ENCODE results near the gene SLC9A9. TPM values are rescaled to one million over a fixed set of nuclear protein-coding genes. Genes with fewer than 3 reads are reported as not detected.
A peak's percentile ranks its signal among the peaks of the same experiment; 100 is the strongest.
"Not testable (repeated sequence)": the region's sequence is repeated elsewhere in the genome, so short reads cannot be mapped to it uniquely, and the experiment has no call there.

The SLC9A9 gene
- total RNA-seq, 1 donor from 2014 or later, result 9.3 TPM

DNA sequence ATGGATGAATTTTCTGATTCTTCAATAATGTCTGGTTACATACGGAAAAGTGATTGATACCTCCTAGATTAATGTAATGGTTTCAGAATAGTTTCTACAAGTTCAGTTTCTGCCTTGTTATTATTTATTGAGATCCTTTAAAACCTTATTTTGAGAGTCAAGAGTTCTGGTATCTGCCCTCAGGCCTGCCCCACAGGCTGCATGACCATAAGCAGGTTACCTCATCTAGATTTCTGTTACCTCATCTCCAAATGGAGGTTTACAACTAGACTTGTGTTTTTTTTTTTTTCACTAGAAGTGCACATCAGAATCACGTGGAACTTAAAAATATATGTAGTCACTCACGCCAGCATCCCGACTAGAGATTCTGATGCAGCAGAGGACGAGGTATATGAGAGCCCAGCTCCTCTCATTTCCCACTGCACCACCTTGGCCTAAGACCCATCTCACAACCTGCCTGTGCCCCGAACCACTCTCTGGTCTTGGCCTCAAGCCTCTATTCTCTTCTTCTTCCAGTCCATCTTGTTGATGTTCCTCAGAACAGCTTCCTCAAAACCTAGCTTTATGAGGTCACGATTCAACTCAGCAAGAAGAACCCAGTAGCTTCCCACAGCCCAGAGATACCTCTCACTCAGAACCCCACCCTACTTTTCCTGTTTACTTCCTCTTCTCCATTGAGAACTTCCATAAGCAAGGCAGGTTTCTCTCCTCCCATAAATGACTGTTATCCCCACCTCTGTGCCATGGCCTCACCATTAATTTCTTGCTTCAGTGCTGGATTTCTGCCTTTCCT, 375.3 kb downstream of the SLC9A9 start:
- DNase-seq (ENCODE audit: missing footprints) (no peak), ATAC-seq (peak; percentile 20)
- intact Hi-C loops (cut with DNase I), result no loop called here

DNA sequence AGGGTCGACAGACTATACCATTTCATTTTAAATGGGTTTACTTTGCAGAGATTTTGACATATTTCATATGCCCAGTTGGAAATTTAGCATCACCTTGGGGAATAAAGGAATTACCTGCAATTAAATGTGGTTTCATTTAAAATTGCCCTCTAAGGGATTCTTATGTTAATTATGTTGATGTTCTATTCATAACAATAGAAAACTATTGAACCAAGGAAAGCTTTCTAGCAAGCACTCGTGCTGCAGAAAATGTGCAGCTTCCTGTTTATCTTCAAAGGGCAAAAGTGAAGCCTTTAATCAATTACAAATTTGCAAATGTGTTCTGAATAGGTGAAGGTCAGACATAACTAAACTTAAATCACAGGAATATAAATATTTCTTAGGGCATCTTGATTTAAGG, 376.6 kb downstream of the SLC9A9 start:
- DNase-seq (ENCODE audit: missing footprints) (no peak), ATAC-seq (no peak)
- intact Hi-C loops (cut with DNase I), result no loop called here

DNA sequence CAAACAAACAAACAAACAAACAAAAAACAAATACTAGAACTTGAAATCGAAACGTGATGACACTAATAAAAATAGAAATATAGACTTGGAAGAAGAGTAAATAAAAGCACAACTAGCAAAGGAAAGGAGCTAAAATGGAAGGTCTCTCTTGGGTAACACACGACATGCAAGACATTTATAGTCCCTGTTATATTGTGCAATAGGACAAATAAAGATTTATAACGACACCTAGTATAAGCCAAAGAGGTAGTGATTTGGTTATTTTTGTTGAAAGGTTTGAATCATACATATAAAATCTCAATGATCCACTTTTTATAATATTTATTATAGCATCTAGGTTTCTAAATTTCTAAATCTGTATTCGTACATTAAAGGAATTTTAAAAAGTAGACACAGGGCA, 379.1 kb downstream of the SLC9A9 start:
- no peak for DNase-seq (ENCODE audit: missing footprints)
- no peak for ATAC-seq
- intact Hi-C loops (cut with DNase I), result no loop called here

DNA sequence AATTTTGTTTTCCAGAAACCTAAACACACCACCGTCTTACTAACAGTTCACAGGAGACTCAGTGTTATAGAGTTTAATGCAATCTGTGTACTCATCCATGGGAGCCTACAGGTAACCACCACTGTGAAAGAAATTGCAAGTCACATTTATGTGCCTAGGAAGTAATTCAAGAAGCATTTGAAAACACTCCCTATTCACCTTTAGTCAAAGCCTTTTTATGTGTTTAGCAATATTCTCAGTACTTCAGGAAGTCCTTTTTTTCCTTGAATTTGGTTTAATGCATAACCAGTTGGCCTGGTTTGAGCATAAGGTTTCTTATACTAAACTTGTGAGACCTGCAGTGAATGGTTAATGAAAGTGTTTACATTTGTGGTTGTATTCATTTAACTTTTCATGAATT, 382.6 kb downstream of the SLC9A9 start:
- intact Hi-C loops (cut with DNase I), result no loop called here
- no peak for DNase-seq (ENCODE audit: missing footprints)
- ATAC-seq, result no peak

DNA sequence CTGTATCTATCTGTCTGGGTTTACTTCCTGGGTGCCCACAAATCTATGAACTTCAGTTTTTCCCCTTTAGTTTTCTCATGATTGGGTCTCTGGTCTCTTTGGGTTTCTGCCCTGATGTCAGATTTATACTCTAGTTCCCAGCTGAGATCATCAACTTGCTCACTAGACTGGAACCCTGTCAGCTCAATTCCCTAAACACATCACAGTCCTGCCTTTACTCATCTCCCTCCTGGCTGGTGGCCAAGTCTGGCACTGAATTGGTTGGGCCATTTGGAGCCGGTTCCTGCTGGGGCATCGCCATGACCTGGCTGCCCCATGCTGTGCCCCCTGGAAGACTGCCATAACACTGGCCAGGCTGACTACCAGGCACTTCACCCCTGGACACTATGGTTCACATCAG, 383.4 kb downstream of the SLC9A9 start:
- no peak for DNase-seq (ENCODE audit: missing footprints)
- no peak for ATAC-seq
- intact Hi-C loops (cut with DNase I), result no loop called here

DNA sequence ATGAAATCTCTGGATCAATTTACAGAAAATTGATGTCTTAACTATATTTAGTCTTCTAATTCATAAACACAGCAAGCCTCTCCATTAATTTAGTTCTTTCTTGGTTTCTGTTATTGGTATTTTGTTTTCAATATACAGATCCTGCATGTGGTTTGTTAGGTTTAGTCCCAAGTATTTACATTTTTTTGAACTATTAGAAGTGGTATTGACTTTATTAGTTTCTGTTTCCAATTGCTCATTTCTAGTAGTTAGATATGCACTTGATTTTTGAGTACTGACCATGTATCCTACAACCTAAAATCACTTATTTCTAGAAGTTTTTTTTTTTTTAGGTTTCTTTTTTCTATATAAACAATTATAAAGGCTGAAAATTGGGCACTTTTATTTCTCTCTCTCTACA, 392.8 kb downstream of the SLC9A9 start:
- intact Hi-C loops (cut with DNase I), result no loop called here
- DNase-seq (ENCODE audit: missing footprints) (no peak), ATAC-seq (no peak)

DNA sequence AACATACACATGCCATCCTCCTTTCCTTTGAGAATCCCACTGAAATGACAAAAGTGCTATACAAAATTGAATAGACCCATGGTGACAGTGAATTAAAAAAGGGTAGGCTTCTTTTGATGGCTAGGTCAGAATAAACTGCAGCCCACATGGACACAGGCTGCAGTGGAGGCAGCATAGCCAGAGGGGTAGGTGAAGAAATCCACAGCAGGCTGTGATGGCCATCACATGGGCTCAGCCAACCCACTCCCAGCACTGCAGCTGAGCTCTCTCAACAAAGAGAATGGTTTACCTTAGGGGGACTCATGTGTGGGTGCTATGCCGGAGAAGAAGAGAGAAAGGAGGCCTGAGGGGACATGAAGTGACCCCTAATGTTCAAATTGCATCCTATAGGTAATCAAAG, 397.6 kb downstream of the SLC9A9 start:
- no peak for DNase-seq (ENCODE audit: missing footprints)
- ATAC-seq, result no peak
- intact Hi-C loops (cut with DNase I), result no loop called here

DNA sequence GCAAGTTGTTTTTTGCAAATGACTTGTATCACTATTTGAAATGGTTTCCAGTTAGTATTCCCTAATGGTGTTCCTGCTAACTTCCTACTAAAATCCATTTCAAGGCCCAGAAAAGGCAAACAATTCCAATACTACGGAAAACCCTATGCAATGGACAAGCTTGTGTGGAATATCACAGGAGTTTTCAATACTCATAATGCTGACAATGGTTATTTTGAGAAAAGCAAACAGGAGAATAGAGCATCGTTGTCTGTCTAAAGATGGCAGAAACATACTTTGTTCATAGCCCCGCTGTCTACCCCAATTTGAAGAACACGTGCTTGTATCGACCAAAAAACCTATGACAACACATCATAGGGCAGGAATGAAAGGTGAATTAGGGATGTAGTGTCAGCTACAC, 400.8 kb downstream of the SLC9A9 start:
- intact Hi-C loops (cut with DNase I), result no loop called here
- DNase-seq (ENCODE audit: missing footprints) (no peak), ATAC-seq (no peak)

DNA sequence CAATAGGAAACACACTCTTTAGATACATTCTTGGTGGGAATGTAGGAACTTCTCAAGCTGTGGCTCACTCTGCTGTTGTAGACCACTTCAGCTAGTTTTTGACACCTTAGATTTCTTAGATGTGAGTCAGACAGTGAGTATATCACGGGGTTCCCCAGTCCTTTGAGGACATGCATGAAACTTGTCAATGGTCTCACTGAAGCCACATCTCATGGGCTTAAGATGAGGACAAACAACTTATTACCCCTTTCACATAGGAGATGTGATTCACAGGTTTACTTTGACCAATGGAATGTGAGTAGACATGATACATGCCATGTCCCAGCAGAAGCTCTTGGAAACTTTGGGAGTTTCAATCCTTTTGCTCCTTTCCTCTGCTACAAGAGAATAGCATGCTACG, 403.1 kb downstream of the SLC9A9 start:
- intact Hi-C loops (cut with DNase I), result no loop called here
- DNase-seq (ENCODE audit: missing footprints) (no peak), ATAC-seq (no peak)

DNA sequence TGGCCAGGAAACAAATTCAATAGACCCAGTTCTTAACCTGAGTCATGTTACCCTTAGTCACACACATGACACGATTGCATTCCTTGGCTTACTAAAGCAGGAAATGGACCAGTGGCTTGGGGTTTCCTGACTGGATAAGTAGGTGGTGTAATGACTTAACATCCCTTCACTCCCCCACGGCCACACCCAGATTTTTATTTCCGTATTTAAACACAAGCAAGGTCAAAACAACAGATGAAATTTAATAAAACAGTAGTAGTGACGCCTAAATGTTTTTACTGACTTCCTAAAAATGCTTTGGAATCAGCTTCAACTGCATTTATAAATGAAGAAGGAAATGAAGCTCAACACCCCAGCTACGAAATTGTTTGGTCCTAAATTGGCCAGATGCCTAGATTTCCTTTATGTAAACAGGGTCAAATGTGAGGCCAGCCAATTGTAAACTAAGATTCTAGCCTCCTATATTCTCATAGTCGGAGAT, 404.4 kb downstream of the SLC9A9 start:
- peak; percentile 72 for ATAC-seq
- DNase-seq (ENCODE audit: missing footprints), result no peak
- intact Hi-C loops (cut with DNase I), result no loop called here

DNA sequence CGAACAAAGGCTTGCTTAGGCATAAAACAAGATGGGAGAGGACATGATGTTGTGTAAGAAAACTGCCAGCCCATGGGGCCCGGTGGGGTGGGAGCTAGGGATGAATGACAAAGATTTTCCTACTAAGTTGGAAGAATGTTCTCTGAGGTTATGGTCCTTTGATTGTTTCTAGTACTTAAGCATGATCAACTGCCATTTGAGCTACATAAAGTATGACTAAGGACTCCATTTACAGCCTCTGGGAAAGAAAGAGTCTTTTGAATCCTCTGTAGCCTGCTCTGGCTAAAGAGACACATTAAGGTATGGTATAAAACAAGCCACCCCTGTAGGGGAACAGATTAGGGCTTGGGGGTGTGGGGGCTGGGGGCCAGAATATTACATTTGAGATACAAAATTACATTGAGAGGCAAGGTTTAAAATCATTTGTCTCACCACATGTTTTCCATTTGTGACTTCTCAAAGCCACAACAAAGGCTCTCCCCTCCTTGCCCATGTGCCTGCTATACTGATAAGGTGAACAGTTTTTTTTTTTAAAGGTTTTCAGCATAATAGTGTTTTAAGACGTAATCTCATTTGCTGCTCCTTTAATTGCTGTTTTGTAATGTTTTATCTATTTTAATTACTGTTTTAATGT, 405.3 kb downstream of the SLC9A9 start:
- DNase-seq (ENCODE audit: missing footprints), result no peak
- intact Hi-C loops (cut with DNase I), result no loop called here
- no peak for ATAC-seq

DNA sequence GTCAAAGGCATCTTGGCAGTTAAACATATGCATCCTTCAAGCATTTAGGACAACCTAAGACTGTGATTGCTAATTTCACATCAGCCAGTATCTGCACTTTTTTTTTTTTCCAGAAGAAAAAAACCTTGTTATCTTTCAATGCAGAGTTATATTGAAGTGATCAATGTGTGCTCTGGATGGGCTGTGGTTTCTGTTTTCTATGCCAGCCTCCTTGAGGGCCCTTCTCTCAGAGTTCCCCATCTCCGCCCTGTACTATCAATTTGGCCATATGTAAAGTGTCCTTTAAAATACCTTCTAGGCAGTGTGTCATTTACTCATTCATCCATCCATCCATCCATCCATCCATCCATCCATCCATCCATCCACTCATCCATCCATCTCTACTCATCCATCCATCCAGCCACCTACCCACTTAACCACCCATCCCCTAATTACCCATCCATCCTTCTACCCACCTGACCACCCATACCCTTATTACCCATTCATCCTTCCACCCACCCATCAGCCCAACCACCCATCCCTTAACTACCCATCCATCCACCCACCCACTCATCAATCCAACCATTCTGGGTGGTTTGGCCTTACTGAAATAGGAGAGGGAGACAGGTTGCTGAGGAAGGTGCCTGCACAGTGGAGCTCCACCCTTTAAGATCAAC, 406.6 kb downstream of the SLC9A9 start:
- intact Hi-C loops (cut with DNase I), result no loop called here
- no peak for DNase-seq (ENCODE audit: missing footprints)
- no peak for ATAC-seq

DNA sequence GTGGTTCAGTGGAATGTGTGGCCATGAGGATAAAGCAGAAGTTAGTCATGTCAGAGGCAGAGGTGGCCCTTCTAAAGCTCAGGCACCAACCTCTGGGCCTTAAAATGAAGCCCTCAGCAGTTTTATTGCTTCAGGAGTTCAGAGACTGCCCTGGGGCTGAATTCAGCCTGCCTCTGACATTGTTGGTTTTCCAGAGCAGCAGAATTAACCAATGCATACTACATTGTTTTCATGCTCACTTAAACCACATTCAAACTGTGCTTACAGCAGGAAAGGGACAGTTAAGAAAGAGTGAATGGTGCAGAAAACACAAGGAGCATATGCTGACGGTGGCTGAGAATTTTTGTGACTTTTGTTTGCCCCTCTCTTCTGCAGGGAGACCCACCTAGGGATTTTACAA, 408.5 kb downstream of the SLC9A9 start:
- intact Hi-C loops (cut with DNase I), result no loop called here
- ATAC-seq (no peak), DNase-seq (ENCODE audit: missing footprints) (no peak)

DNA sequence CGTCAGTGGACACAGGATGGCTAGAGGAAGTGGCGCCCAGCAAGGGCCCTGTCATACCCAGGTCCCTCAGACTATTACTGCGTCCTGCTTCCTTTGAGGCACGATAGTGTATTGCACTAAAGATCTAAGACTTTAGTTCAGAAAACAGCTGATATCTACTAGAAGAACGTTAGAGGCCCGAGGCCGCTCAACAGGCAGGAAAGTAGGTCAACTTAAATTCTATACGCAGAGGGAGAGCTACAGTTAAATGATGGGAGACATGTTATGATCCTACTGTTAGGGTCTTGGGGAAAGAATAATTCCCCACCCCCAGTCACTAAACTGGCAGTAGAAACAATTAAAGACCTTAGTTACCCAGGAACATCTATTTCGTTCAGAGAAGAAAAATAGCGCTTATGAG, 410.9 kb downstream of the SLC9A9 start:
- ATAC-seq (no peak), DNase-seq (ENCODE audit: missing footprints) (no peak)
- intact Hi-C loops (cut with DNase I), result no loop called here

DNA sequence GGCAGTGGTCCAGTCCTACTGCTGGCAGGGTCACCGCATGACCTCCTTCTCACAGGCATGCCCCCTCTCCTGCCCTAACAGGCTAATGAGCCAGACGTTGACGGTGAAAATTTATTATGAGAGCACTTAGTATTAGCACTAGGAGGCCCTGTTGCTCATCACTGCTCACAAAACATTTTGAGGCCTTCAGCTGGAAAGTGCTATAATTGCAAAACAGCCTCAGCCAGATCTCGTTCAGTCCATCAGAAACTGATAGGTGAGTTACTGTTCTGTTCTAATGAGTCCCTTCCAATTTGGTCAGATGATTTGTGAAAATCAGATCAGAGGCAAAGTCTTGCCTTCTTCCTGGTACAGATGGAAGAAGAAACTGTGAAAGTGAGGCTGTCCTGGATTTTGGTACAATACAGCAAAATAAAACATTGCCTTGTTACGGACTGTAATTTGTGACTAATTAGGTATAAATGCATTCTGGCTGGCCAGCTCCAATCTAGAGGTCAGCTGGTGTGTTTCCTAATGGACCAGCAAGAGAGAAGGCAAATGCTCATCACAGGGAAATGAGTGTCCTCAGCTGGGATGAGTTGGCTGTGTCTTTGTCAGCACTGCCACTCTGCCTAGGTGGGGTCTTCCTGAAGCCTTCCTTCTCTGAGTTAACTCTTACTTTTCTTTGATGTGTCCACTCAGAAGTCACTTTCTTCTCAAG, 411.9 kb downstream of the SLC9A9 start:
- no peak for ATAC-seq
- intact Hi-C loops (cut with DNase I), result no loop called here
- no peak for DNase-seq (ENCODE audit: missing footprints)

DNA sequence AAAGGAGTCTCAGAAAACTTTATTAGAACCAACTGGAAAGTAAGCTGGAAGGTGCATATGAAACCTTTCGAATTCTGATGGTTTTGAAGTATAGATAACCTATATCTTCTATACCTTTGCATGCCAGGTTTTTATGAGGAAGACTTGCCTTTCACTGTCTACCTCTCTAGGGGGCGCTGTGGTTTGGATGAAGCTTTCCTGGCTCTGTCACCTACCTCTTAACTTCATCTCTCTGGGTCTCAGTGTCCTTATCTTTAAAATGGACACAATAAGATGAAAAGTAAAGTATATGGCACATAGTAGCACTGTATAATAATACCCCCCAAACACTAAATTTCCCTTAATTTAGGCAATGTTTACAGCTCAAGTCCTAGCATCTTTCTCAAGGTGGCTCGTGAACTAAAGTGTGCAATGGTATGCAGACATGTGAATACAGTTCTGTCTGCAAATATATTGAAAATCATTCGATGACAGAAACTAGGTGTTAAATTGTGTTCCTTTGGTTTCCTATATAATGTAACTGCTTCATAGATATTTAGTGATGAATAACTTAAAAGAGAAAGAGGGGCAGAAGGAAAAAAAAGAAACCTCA, 414.4 kb downstream of the SLC9A9 start:
- ATAC-seq (no peak), DNase-seq (ENCODE audit: missing footprints) (no peak)
- intact Hi-C loops (cut with DNase I), result no loop called here

DNA sequence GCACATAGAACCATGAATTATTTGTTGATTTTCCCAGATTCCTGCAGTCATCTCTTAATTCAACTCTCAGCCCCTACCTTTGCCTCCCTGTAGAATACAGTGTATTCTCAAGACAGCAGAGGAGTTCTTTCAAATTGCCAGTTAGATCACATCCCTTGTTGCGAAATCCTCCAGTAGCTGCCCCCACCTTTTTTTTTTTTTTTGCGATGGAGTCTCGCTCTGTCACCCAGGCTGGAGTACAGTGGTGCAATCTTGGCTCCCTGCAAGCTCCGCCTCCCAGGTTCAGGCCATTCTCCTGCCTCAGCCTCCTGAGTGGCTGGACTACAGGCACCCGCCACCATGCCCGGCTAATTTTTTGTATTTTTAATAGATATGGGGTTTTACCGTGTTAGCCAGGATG, 417.0 kb downstream of the SLC9A9 start:
- intact Hi-C loops (cut with DNase I); ATAC-seq; DNase-seq (ENCODE audit: missing footprints): not testable (repeated sequence)

DNA sequence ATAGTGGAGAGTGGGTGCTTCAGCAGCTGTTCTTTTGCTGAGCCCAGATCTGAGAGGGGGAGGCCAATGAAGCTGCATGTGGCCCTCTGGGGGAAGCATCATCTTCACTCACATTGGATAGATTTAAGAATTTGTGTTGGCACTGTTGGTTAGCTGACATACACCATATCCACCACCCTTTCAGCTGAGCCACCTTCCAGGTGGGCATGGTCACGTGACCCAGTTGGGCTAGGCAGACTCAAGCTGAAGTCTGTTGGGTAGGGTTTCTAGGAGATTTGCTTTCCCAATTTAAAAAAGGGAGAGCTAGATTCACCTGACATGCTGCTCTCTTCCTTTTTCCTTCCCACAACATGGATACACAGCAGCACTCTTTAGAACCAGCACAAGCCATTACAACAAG, 417.7 kb downstream of the SLC9A9 start:
- ATAC-seq (no peak), DNase-seq (ENCODE audit: missing footprints) (no peak)
- intact Hi-C loops (cut with DNase I), result no loop called here
